ENCODE measurements around the gene MAML2. TPM values are rescaled to one million over a fixed set of nuclear protein-coding genes. Genes with fewer than 3 reads are reported as not detected.

Gene MAML2
- total and polyA plus RNA-seq, 2 of the 13 experiments (the other 11 are each of a cell fraction or from before 2014, with no cell fraction given) = 2.3 to 25.9 TPM

DNA sequence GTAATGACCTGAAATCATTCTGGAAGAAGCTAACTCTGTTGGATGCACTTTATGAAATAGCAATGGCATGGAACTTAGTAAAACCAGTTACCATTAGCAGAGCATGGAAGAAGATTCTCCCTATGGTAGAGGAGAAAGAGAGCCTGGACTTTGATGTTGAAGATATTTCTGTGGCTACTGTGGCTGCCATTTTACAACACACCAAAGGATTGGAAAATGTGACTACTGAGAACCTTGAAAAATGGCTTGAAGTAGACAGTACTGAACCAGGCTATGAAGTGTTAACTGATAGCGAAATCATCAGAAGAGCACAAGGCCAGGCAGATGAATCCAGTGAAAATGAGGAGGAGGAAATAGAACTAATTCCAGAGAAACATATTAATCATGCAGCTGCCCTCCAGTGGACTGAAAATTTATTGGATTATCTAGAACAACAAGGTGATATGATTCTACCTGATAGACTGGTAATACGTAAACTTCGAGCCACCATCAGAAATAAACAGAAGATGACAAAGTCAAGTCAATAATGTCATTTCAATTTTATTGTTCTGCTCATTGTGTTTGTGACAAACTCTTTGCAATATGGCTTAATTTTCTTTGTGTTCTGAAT is 48.8 kb upstream of the MAML2 start (continued):
- TF ChIP-seq, protein P1, sequence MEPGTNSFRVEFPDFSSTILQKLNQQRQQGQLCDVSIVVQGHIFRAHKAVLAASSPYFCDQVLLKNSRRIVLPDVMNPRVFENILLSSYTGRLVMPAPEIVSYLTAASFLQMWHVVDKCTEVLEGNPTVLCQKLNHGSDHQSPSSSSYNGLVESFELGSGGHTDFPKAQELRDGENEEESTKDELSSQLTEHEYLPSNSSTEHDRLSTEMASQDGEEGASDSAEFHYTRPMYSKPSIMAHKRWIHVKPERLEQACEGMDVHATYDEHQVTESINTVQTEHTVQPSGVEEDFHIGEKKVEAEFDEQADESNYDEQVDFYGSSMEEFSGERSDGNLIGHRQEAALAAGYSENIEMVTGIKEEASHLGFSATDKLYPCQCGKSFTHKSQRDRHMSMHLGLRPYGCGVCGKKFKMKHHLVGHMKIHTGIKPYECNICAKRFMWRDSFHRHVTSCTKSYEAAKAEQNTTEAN (CRISPR knock-in tag; conservative IDR thresholded peaks at IDR 0.05) = 0 out of 2 replicates have a peak, but pooled peaks have one; percentile 22
- TF ChIP-seq ZNF256 (CRISPR knock-in tag; conservative IDR thresholded peaks at IDR 0.05) = no peak
- no peak for TF ChIP-seq CBX2 (IDR thresholded peaks at IDR 0.05; ENCODE audit: low read depth, low read length)
- TF ChIP-seq CBX2 (CRISPR knock-in tag; IDR thresholded peaks at IDR 0.05; ENCODE audit: low read depth) = no peak
- TF ChIP-seq ZNF550 (CRISPR knock-in tag; IDR thresholded peaks at IDR 0.05; ENCODE audit: borderline replicate concordance) = no peak
- peak; percentile 37; the same call in 1 of the 2 replicates for TF ChIP-seq ZNF652 (CRISPR knock-in tag; IDR thresholded peaks at IDR 0.05; ENCODE audit: borderline replicate concordance, low read depth)
- TF ChIP-seq, protein P2, sequence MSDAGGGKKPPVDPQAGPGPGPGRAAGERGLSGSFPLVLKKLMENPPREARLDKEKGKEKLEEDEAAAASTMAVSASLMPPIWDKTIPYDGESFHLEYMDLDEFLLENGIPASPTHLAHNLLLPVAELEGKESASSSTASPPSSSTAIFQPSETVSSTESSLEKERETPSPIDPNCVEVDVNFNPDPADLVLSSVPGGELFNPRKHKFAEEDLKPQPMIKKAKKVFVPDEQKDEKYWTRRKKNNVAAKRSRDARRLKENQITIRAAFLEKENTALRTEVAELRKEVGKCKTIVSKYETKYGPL (CRISPR knock-in tag; IDR thresholded peaks at IDR 0.05) = no peak
- TF ChIP-seq, protein P3, sequence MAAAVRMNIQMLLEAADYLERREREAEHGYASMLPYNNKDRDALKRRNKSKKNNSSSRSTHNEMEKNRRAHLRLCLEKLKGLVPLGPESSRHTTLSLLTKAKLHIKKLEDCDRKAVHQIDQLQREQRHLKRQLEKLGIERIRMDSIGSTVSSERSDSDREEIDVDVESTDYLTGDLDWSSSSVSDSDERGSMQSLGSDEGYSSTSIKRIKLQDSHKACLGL (CRISPR knock-in tag; IDR thresholded peaks at IDR 0.05) = no peak
- no peak for TF ChIP-seq ZNF121 (CRISPR knock-in tag; IDR thresholded peaks at IDR 0.05)
- no peak for TF ChIP-seq ZFP82 (CRISPR knock-in tag; IDR thresholded peaks at IDR 0.05; ENCODE audit: borderline replicate concordance)
- TF ChIP-seq RBFOX2 (IDR thresholded peaks at IDR 0.05; ENCODE audit: low read depth, low read length) = no peak
- no peak for TF ChIP-seq ZFY (CRISPR knock-in tag; IDR thresholded peaks at IDR 0.05)
- TF ChIP-seq, protein P4, sequence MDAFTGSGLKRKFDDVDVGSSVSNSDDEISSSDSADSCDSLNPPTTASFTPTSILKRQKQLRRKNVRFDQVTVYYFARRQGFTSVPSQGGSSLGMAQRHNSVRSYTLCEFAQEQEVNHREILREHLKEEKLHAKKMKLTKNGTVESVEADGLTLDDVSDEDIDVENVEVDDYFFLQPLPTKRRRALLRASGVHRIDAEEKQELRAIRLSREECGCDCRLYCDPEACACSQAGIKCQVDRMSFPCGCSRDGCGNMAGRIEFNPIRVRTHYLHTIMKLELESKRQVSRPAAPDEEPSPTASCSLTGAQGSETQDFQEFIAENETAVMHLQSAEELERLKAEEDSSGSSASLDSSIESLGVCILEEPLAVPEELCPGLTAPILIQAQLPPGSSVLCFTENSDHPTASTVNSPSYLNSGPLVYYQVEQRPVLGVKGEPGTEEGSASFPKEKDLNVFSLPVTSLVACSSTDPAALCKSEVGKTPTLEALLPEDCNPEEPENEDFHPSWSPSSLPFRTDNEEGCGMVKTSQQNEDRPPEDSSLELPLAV (CRISPR knock-in tag; conservative IDR thresholded peaks at IDR 0.05; ENCODE audit: low read depth) = no peak
